Psoas muscle (tissue), 8 donors: ENCODE results near the gene NAV2. TPM values are rescaled to one million over a fixed set of nuclear protein-coding genes. Genes with fewer than 3 reads are reported as not detected.

Experiments
- ATAC-seq, 4 donors: fragments of 200-7000 bp; cut with Tn5 transposase; one replicate each; pipeline ENCODE4 v1.9.1; 2020; ENCODE audit warnings: moderate library complexity in 3 of 4, mild to moderate bottlenecking in 2 of 4
- DNase-seq, 2 donors: peaks; one replicate each; pipeline ENCODE4 v3.0.0-alpha.2; 2020
- H3K27ac ChIP-seq: fragments of 200-600 bp; one replicate; pipeline ENCODE4 v1.8.0; 2022
- H3K27me3 ChIP-seq, 3 donors: fragments of 200-600 bp in 1 of 3; one replicate each; pipeline versions ENCODE4 v1.6.1 to v1.8.0; 2013 to 2022; ENCODE audit warnings: low read length in 2 of 3, mild to moderate bottlenecking in 2 of 3, moderate library complexity in 1 of 3; ENCODE audit not compliant: insufficient read depth in 3 of 3
- H3K36me3 ChIP-seq, 2 donors: fragments of 200-600 bp in 1 of 2; one replicate each; pipeline versions ENCODE4 v1.6.1 to v1.8.0; 2013 to 2022; ENCODE audit warnings: low read depth in 1 of 2, mild to moderate bottlenecking in 1 of 2, moderate library complexity in 1 of 2; ENCODE audit not compliant: insufficient read depth in 1 of 2
- H3K4me1 ChIP-seq: fragments of 200-600 bp; one replicate; pipeline ENCODE4 v1.8.0; 2022
- H3K4me3 ChIP-seq: fragments of 200-600 bp; one replicate; pipeline ENCODE4 v1.8.0; 2022; ENCODE audit warnings: mild to moderate bottlenecking
- H3K9me3 ChIP-seq: fragments of 200-600 bp; one replicate; pipeline ENCODE4 v1.8.0; 2022
- WGBS, 3 donors: extraction: QIAGEN DNeasy Blood & Tissue Kit; methylation state at CpG; one replicate each; pipeline versions ENCODE4 v1.1.6 to v1.1.7; 2013; 5-methylcytosine and 5-hydroxymethylcytosine counted together
- intact Hi-C, 2 donors: fragments of 100-400 bp; cut with DNase I; formaldehyde crosslinking; loops; one replicate each; pipeline versions ENCODE4 v1.11.0 to v1.14.2; 2022
- polyA plus RNA-seq, 3 donors: library from polyadenylated mRNA; stranded (reverse); fragments of 200-250 nt; gene quantifications; one replicate each; pipeline ENCODE4 v1.2.3, GENCODE V29; 2013
- total RNA-seq, 4 donors: library from RNA; stranded (reverse); fragmentation: NEBNext Ultra II Directional in 2 of 4; extraction: Animal tissue kit (Norgen Biotek cat#: 25700) in 2 of 4; gene quantifications; one replicate each; pipeline versions ENCODE4 v1.2.1 to v1.2.4, GENCODE V29; 2021 to 2023
- TF ChIP-seq, protein P1 (sequence below): fragments of 200-600 bp; IDR thresholded peaks from one replicate; pipeline ENCODE4 v1.8.0; 2022; ENCODE audit warnings: antibody characterized with exemption
- donor health status: healthy with polysubstance abuse.
- donor health status: DM: no; HTN: no; CAD: no; lungs with moderate emphysema.
- donor health status: Bipolar disorder and iron deficiency.
- donor health status: healthy.
- donor health status: DM: yes; HTN: yes; CAD: no.
- donor health status: DM: no; HTN: no; CAD: no.
- donor health status: DM: no; HTN: no; CAD: no.
- donor health status: DM: yes; HTN: yes; CAD: no.

The NAV2 gene
- total and polyA plus RNA-seq, 7 donors: 0.68 to 21.8 (median 2.9) TPM

- H3K36me3 ChIP-seq: no peaks in the 10 kb centered on the region
- no peaks in the 10 kb centered on the region for H3K27me3 ChIP-seq
- H3K27ac ChIP-seq: no peak overlapping the region
- 8 to 13% (median 11%) methylated on average over 2 of the region's 2 CpGs for WGBS, 3 donors
- no peak for DNase-seq
- H3K4me3 ChIP-seq: no peak overlapping the region
- intact Hi-C loops: no loop called here
- ATAC-seq: peak in 3 of 4 donors; percentile 37 to 66 (median 50)
- TF ChIP-seq, protein P1, sequence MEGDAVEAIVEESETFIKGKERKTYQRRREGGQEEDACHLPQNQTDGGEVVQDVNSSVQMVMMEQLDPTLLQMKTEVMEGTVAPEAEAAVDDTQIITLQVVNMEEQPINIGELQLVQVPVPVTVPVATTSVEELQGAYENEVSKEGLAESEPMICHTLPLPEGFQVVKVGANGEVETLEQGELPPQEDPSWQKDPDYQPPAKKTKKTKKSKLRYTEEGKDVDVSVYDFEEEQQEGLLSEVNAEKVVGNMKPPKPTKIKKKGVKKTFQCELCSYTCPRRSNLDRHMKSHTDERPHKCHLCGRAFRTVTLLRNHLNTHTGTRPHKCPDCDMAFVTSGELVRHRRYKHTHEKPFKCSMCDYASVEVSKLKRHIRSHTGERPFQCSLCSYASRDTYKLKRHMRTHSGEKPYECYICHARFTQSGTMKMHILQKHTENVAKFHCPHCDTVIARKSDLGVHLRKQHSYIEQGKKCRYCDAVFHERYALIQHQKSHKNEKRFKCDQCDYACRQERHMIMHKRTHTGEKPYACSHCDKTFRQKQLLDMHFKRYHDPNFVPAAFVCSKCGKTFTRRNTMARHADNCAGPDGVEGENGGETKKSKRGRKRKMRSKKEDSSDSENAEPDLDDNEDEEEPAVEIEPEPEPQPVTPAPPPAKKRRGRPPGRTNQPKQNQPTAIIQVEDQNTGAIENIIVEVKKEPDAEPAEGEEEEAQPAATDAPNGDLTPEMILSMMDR: no peak
- no peaks in the 10 kb centered on the region for H3K9me3 ChIP-seq
- no peaks in the 10 kb centered on the region for H3K4me1 ChIP-seq
Measured at GRCh38 chr11:19972091-19972490, 259.5 kb downstream of the NAV2 start.

GRCh38 chr11:19972651-19973050, 260.0 kb downstream of the NAV2 start:
- H3K9me3 ChIP-seq: no peaks in the 10 kb centered on the region
- intact Hi-C loops: no loop called here
- H3K27ac ChIP-seq: no peak overlapping the region
- no peaks in the 10 kb centered on the region for H3K4me1 ChIP-seq
- TF ChIP-seq, protein P1: no peak
- WGBS, 3 donors: 92 to 95% (median 93%) methylated on average over 1 of the region's 1 CpG
- no peak for ATAC-seq
- no peaks in the 10 kb centered on the region for H3K27me3 ChIP-seq
- no peak overlapping the region for H3K4me3 ChIP-seq
- no peaks in the 10 kb centered on the region for H3K36me3 ChIP-seq
- DNase-seq: no peak

- intact Hi-C loops: no loop called here
- no peak overlapping the region for H3K4me3 ChIP-seq
- no peak overlapping the region for H3K27ac ChIP-seq
- H3K9me3 ChIP-seq: no peaks in the 10 kb centered on the region
- TF ChIP-seq, protein P1: no peak
- ATAC-seq (no peak), DNase-seq (no peak)
- no peaks in the 10 kb centered on the region for H3K36me3 ChIP-seq
- no peaks in the 10 kb centered on the region for H3K4me1 ChIP-seq
- WGBS, 3 donors: 83 to 91% (median 88%) methylated on average over 5 of the region's 5 CpGs
- H3K27me3 ChIP-seq: no peaks in the 10 kb centered on the region
Measured at GRCh38 chr11:19973136-19973635, 260.5 kb downstream of the NAV2 start.

- no peak overlapping the region for H3K4me3 ChIP-seq
- 84 to 92% (median 89%) methylated on average over 4 of the region's 4 CpGs for WGBS, 3 donors
- TF ChIP-seq, protein P1: no peak
Measured at GRCh38 chr11:19974886-19975285, 262.2 kb downstream of the NAV2 start.

GRCh38 chr11:19975414-19975990, 262.9 kb downstream of the NAV2 start:
- H3K27me3 ChIP-seq: no peaks in the 10 kb centered on the region
- no peak for ATAC-seq
- intact Hi-C loops: no loop called here
- H3K4me3 ChIP-seq: no peak overlapping the region
- WGBS, 3 donors: 80 to 92% (median 86%) methylated on average over 6 to 7 of the region's 7 CpGs
- TF ChIP-seq, protein P1: no peak
- H3K36me3 ChIP-seq: no peaks in the 10 kb centered on the region
- no peak for DNase-seq
- H3K9me3 ChIP-seq: no peaks in the 10 kb centered on the region
- no peaks in the 10 kb centered on the region for H3K4me1 ChIP-seq
- H3K27ac ChIP-seq: no peak overlapping the region

More at GRCh38 chr11:19974886-19975285, 262.2 kb downstream of the NAV2 start:
- Histone ChIP-seq H3K36me3 (no peaks in the 10 kb centered on the region), H3K27me3 (no peaks in the 10 kb centered on the region), H3K4me1 (no peaks in the 10 kb centered on the region), H3K27ac (no peak overlapping the region), H3K9me3 (no peaks in the 10 kb centered on the region)
- intact Hi-C loops: no loop called here
- DNase-seq (no peak), ATAC-seq (no peak)
